IPS-20b (cell line): ENCODE measurements around the gene CDC42.
A peak's percentile ranks its signal among the peaks of the same experiment; 100 is the strongest.

Experiments used
- H3K27ac ChIP-seq: one replicate; pipeline ENCODE4 v1.5.1; 2013; ENCODE audit warnings: low read length
- H3K27me3 ChIP-seq: 2 replicates; pipeline ENCODE4 v1.6.1; 2013; ENCODE audit warnings: mild to moderate bottlenecking, low read length, inconsistent platforms; ENCODE audit not compliant: insufficient read depth
- H3K36me3 ChIP-seq: 2 replicates; pipeline ENCODE4 v1.6.1; 2013; ENCODE audit warnings: low read depth, mild to moderate bottlenecking, inconsistent platforms, low read length, moderate library complexity; ENCODE audit not compliant: insufficient read depth
- H3K4me1 ChIP-seq: 2 replicates; pipeline ENCODE4 v1.6.1; 2013; ENCODE audit warnings: mild to moderate bottlenecking, control low read depth, inconsistent platforms, low read length, moderate library complexity; ENCODE audit not compliant: insufficient read depth
- H3K4me3 ChIP-seq: 2 replicates; pipeline ENCODE4 v1.5.1; 2013; ENCODE audit warnings: mild to moderate bottlenecking, low read length, inconsistent platforms
- H3K9ac ChIP-seq: 2 replicates; pipeline ENCODE4 v1.6.1; 2013; ENCODE audit warnings: low read depth, mild to moderate bottlenecking, inconsistent platforms, low read length, moderate library complexity
- H3K9me3 ChIP-seq: 2 replicates; pipeline ENCODE4 v1.6.1; 2013; ENCODE audit warnings: mild to moderate bottlenecking, low read depth, low read length, inconsistent platforms; ENCODE audit not compliant: insufficient read depth

CDC42 gene

GRCh38 chr1:22056043-22056442 lies 3.5 kb downstream of the CDC42 start:
- peaks cover 5% of the 10 kb centered on the region; the same call in 1 of the 2 replicates for H3K36me3 ChIP-seq
- H3K27me3 ChIP-seq, result no peaks in the 10 kb centered on the region
- peaks cover 7% of the 10 kb centered on the region; the same call in 1 of the 2 replicates for H3K4me1 ChIP-seq
- H3K27ac ChIP-seq, result no peak overlapping the region
- H3K9ac ChIP-seq, result no peak overlapping the region
- H3K9me3 ChIP-seq, result no peaks in the 10 kb centered on the region
- H3K4me3 ChIP-seq, result no peak overlapping the region

GRCh38 chr1:22056936-22057335 lies 4.4 kb downstream of the CDC42 start:
- Histone ChIP-seq H3K36me3 (peaks cover 5% of the 10 kb centered on the region; the same call in 1 of the 2 replicates), H3K27me3 (no peaks in the 10 kb centered on the region), H3K9ac (no peak overlapping the region), H3K27ac (no peak overlapping the region), H3K4me1 (peaks cover 7% of the 10 kb centered on the region; the same call in 1 of the 2 replicates), H3K4me3 (no peak overlapping the region), H3K9me3 (no peaks in the 10 kb centered on the region)

DNA sequence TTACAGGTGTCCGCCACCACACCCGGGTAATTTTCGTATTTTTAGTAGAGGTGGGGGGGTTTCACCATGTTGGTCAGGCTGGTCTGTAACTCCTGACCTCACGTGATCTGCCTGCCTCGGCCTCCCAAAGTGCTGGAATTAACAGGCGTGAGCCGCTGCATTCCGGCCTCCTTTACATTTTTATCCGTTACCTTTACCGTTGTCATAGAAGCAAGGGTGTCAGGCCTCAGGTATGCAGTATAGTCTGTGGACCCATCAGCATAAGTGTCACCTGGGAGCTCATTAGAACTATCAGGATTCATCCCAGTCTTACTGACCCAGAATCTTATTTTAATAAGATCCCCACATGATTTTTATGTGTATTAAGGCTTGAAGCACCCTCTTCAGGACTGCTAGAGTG lies 5.4 kb downstream of the CDC42 start:
- no peaks in the 10 kb centered on the region for H3K27me3 ChIP-seq
- H3K9ac ChIP-seq, result no peak overlapping the region
- H3K4me1 ChIP-seq, result peaks cover 7% of the 10 kb centered on the region; the same call in 1 of the 2 replicates
- no peaks in the 10 kb centered on the region for H3K9me3 ChIP-seq
- no peak overlapping the region for H3K4me3 ChIP-seq
- H3K36me3 ChIP-seq, result peaks cover 5% of the 10 kb centered on the region; the same call in 1 of the 2 replicates
- H3K27ac ChIP-seq, result no peak overlapping the region

- H3K4me3 ChIP-seq, result no peak overlapping the region
- peaks cover 16% of the 10 kb centered on the region; the same call in 1 of the 2 replicates for H3K4me1 ChIP-seq
- no peaks in the 10 kb centered on the region for H3K9me3 ChIP-seq
- H3K27me3 ChIP-seq, result no peaks in the 10 kb centered on the region
- peaks cover 6% of the 10 kb centered on the region; the same call in 1 of the 2 replicates for H3K36me3 ChIP-seq
- no peak overlapping the region for H3K27ac ChIP-seq
- H3K9ac ChIP-seq, result no peak overlapping the region
Measured at GRCh38 chr1:22064751-22065402, 12.4 kb downstream of the CDC42 start.

DNA sequence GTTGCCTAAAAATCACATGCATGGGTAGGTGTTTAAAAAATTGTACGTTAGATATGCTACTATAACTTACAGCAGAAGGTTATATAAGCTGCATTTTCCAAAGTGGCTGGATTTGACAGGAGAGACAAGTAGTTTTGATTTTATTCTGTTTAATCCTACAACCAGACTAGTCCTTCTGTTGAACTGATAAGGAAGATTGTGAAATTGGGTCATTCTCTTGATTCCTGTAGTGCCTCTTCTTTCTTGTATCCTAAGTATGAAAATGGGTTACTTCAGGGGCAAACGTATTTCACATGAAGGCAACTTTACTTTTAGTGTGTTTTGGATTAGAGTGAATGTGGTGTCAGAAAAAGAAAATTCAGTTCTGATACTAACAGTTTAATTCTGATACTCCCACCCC lies 19.0 kb downstream of the CDC42 start:
- H3K27me3 ChIP-seq, result no peaks in the 10 kb centered on the region
- H3K9me3 ChIP-seq, result no peaks in the 10 kb centered on the region
- H3K4me3 ChIP-seq, result no peak overlapping the region
- H3K27ac ChIP-seq, result no peak overlapping the region
- H3K9ac ChIP-seq, result no peak overlapping the region
- no peaks in the 10 kb centered on the region for H3K36me3 ChIP-seq
- H3K4me1 ChIP-seq, result peaks cover 23% of the 10 kb centered on the region

DNA sequence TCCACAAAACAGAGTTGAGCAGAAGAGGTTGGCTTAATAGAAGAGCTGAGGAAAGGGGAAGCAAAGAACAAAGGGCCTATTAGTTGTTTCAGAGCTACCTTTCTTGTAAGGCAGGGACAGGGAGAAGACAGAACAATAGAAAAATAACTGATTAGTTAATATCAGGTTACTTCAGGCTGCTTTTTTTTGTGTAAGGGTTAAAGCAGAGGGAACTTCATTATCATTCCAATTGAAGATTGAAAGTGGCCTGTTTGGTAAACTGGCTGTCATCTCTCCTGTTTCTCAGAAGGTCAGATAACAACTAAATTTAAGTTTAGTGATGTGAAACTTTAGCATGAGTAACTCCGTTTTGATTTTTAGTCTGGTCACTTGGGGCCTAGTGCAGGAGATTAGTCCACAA lies 22.3 kb downstream of the CDC42 start:
- Histone ChIP-seq H3K4me1 (peaks cover 16% of the 10 kb centered on the region), H3K9ac (0 out of 2 replicates have a peak overlapping the region, but pooled peaks have one; percentile 13), H3K4me3 (no peak overlapping the region), H3K36me3 (peaks cover 16% of the 10 kb centered on the region), H3K27ac (no peak overlapping the region), H3K27me3 (no peaks in the 10 kb centered on the region), H3K9me3 (no peaks in the 10 kb centered on the region)

GRCh38 chr1:22075718-22076117 lies 23.2 kb downstream of the CDC42 start:
- no peak overlapping the region for H3K4me3 ChIP-seq
- H3K27ac ChIP-seq, result no peak overlapping the region
- peaks cover 16% of the 10 kb centered on the region for H3K4me1 ChIP-seq
- H3K36me3 ChIP-seq, result peaks cover 23% of the 10 kb centered on the region
- no peak overlapping the region for H3K9ac ChIP-seq
- no peaks in the 10 kb centered on the region for H3K9me3 ChIP-seq
- H3K27me3 ChIP-seq, result no peaks in the 10 kb centered on the region

GRCh38 chr1:22076346-22076745 lies 23.8 kb downstream of the CDC42 start:
- Histone ChIP-seq H3K27me3 (no peaks in the 10 kb centered on the region), H3K9me3 (no peaks in the 10 kb centered on the region), H3K9ac (no peak overlapping the region), H3K4me1 (peaks cover 16% of the 10 kb centered on the region), H3K27ac (no peak overlapping the region), H3K4me3 (no peak overlapping the region), H3K36me3 (peaks cover 27% of the 10 kb centered on the region)

DNA sequence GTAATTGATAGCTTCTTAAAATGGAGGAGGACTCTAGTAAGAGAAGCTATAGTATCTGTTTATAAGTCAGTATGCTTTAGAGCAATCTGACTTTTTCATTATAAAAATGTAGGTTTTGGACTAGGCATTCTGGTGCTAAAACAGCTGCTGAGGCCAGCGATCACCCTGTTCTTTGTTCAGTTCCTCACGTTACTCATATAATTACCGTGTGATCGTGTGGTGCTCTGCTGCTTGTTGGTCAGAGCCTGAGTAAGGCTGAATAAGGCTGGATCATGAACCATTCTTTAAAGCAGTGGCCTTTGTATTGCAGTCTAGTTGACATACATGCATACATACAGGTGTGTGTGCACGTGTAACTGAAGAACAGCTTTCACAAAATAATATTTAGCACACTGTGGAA lies 25.2 kb downstream of the CDC42 start:
- Histone ChIP-seq H3K4me3 (no peak overlapping the region), H3K4me1 (peaks cover 16% of the 10 kb centered on the region), H3K9me3 (no peaks in the 10 kb centered on the region), H3K27ac (no peak overlapping the region), H3K27me3 (no peaks in the 10 kb centered on the region), H3K36me3 (peaks cover 39% of the 10 kb centered on the region), H3K9ac (no peak overlapping the region)

DNA sequence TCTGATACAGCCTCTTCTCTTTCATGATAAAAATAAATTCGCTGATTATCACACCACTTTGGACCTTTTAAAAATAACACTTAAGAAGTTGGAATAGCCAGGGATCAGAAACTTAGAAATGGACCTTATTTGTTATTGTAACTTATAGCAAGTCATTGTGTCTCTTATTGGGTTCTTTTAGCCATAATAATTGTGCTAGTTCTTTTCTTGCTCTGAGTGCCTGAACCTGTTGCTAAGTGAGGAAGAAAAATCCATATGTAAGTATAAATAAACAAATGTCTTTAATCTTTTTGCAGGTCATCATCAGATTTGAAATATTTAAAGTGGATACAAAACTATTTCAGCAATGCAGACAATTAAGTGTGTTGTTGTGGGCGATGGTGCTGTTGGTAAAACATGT lies 25.6 kb downstream of the CDC42 start:
- Histone ChIP-seq H3K9me3 (no peaks in the 10 kb centered on the region), H3K36me3 (peaks cover 39% of the 10 kb centered on the region), H3K4me1 (peaks cover 16% of the 10 kb centered on the region), H3K27ac (no peak overlapping the region), H3K4me3 (no peak overlapping the region), H3K9ac (no peak overlapping the region), H3K27me3 (no peaks in the 10 kb centered on the region)

DNA sequence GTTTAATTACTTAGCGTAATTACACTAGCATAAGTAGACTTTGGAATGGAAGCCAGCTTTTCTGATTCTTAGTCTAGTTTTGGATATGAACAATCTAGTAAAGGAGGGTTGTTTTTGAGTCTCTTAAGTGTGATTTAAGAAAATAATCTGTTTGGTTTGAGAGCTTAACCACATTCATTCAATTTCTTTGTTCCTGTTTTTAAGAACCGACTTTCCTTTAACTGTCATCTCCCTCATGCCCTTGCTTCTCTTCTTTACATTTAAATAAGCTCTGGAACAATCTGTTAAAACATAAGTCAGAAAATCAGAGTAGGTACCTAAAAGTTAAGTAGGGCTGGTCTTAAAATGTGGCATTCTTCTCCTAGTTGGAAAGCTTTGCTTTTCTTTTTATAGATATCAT lies 27.7 kb downstream of the CDC42 start:
- H3K4me1 ChIP-seq, result peaks cover 5% of the 10 kb centered on the region; the same call in 1 of the 2 replicates
- no peak overlapping the region for H3K4me3 ChIP-seq
- no peak overlapping the region for H3K27ac ChIP-seq
- H3K36me3 ChIP-seq, result peaks cover 49% of the 10 kb centered on the region
- H3K9me3 ChIP-seq, result no peaks in the 10 kb centered on the region
- H3K27me3 ChIP-seq, result no peaks in the 10 kb centered on the region
- H3K9ac ChIP-seq, result no peak overlapping the region

- Histone ChIP-seq H3K4me3 (no peak overlapping the region), H3K9ac (no peak overlapping the region), H3K4me1 (peaks cover 36% of the 10 kb centered on the region), H3K27ac (no peak overlapping the region), H3K27me3 (no peaks in the 10 kb centered on the region), H3K36me3 (peaks cover 48% of the 10 kb centered on the region), H3K9me3 (no peaks in the 10 kb centered on the region)
Measured at GRCh38 chr1:22088331-22088730, 35.8 kb downstream of the CDC42 start.
